Tibial artery (tissue), 4 donors: ENCODE measurements around the gene TMEM37.

ENCODE experiments used
- DNase-seq, 2 donors: peaks; one replicate each; pipeline ENCODE4 v3.0.0-alpha.2; 2019
- H3K27ac ChIP-seq, 2 donors: fragments of 200-600 bp; sonication (generic) in 1 of 2; 1 replicate in 1 of 2; 2 replicates in 1 of 2; pipeline ENCODE4 v1.5.1; 2018 to 2019; ENCODE audit warnings: mild to moderate bottlenecking in 1 of 2
- H3K27me3 ChIP-seq, 2 donors: fragments of 200-600 bp; sonication (generic) in 1 of 2; one replicate each; pipeline versions ENCODE4 v1.5.1 to v1.6.0; 2016 to 2019
- H3K36me3 ChIP-seq, 3 donors: fragments of 200-600 bp; sonication (generic) in 2 of 3; one replicate each; pipeline ENCODE4 v1.5.1; 2016 to 2019; ENCODE audit warnings: mild to moderate bottlenecking in 2 of 3
- H3K4me1 ChIP-seq, 4 donors: fragments of 200-600 bp; sonication (generic) in 2 of 4; 1 replicate in 3 of 4; 2 replicates in 1 of 4; pipeline ENCODE4 v1.5.1; 2016 to 2019
- H3K4me3 ChIP-seq, 2 donors: fragments of 200-600 bp; sonication (generic) in 1 of 2; 1 replicate in 1 of 2; 2 replicates in 1 of 2; pipeline ENCODE4 v1.5.1; 2018 to 2019; ENCODE audit warnings: mild to moderate bottlenecking in 2 of 2
- H3K9me3 ChIP-seq, 3 donors: fragments of 200-600 bp; sonication (generic) in 1 of 3; one replicate each; pipeline ENCODE4 v1.5.1; 2016 to 2019
- intact Hi-C: fragments of 100-400 bp; cut with DNase I; formaldehyde crosslinking; loops from one replicate; pipeline ENCODE4 v1.15.0; 2023; ENCODE audit warnings: low total_unique reads
- TF ChIP-seq, protein P1 (sequence below), 2 experiments: fragments of 200-600 bp in 1 of 2; fragments of 450-650 bp in 1 of 2; IDR thresholded peaks; one replicate each; pipeline ENCODE4 v1.5.1; 2017 to 2019; ENCODE audit warnings: antibody characterized with exemption in 2 of 2, mild to moderate bottlenecking in 1 of 2, moderate library complexity in 1 of 2

Gene TMEM37

DNA sequence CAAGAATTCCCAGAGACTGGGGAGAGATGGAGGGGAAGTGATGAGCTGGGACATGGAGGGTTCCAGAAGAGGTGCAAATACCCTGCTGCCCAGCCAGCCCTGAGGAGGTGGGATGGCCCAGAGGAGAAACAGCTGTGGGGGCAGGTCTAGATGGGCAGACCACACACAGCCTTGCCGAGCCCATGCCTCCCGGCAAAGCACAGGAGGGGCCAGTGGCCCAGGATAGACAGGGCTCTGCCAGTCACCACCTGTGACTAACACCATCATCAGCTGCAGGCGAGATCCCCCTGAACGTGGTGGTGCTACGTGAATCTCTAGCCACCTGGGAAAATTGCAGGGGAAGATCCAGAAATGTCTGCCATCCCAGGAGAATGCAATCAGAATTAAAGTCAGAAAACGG, 53.2 kb downstream of the TMEM37 start:
- Histone ChIP-seq H3K4me1 (peaks cover 0 to 58% (median 31%) of the 10 kb centered on the region in 4 donors), H3K27me3 (no peaks in the 10 kb centered on the region), H3K4me3 (no peak overlapping the region), H3K36me3 (no peaks in the 10 kb centered on the region), H3K9me3 (no peaks in the 10 kb centered on the region), H3K27ac (peak overlapping the region in 1 of 2 donors; percentile 13)
- DNase-seq: no peak
- intact Hi-C loops: no loop called here
- TF ChIP-seq, protein P1, sequence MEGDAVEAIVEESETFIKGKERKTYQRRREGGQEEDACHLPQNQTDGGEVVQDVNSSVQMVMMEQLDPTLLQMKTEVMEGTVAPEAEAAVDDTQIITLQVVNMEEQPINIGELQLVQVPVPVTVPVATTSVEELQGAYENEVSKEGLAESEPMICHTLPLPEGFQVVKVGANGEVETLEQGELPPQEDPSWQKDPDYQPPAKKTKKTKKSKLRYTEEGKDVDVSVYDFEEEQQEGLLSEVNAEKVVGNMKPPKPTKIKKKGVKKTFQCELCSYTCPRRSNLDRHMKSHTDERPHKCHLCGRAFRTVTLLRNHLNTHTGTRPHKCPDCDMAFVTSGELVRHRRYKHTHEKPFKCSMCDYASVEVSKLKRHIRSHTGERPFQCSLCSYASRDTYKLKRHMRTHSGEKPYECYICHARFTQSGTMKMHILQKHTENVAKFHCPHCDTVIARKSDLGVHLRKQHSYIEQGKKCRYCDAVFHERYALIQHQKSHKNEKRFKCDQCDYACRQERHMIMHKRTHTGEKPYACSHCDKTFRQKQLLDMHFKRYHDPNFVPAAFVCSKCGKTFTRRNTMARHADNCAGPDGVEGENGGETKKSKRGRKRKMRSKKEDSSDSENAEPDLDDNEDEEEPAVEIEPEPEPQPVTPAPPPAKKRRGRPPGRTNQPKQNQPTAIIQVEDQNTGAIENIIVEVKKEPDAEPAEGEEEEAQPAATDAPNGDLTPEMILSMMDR (IDR thresholded peaks at IDR 0.05): no peak

- peaks cover 0 to 58% (median 31%) of the 10 kb centered on the region in 4 donors for H3K4me1 ChIP-seq
- intact Hi-C loops: no loop called here
- peak in 1 of 2 donors; percentile 68 for DNase-seq
- no peaks in the 10 kb centered on the region for H3K36me3 ChIP-seq
- peak overlapping the region in 1 of 2 donors; percentile 13 for H3K27ac ChIP-seq
- H3K4me3 ChIP-seq: no peak overlapping the region
- TF ChIP-seq, protein P1 (IDR thresholded peaks at IDR 0.05): no peak
- H3K27me3 ChIP-seq: no peaks in the 10 kb centered on the region
- H3K9me3 ChIP-seq: no peaks in the 10 kb centered on the region
These were observed 53.9 kb downstream of the TMEM37 start for GRCh38 chr2:119485336-119486110.

DNA sequence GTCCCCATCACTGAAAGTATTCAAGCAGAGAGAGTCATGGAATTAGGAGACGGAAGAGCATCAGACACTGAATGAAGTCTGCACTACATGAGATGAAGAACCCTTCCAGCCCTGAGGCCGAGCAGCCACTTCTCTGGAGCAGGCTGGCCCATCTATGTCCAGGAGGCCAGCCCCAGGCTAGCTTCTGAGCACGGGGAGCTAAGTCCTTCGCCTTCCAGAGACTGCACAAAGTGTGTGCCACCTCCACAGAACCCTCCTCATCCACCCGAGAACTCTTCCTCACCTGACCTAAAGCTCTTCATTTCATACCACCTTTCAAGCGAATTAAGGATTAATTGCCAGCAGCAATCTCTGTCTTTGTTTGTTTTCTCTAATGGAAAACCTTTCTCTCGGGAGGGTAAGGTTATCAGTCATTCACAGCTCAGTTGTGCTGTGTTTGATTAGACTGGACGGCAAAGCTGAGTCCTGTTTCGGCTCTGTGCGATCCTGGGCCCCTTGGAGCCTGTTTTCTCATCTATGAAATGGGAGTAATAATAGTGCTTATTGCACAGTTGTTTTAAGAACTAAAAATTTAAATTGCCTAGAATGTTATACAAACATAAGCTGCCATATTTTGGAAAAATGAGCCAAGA, 54.7 kb downstream of the TMEM37 start:
- no peak overlapping the region for H3K4me3 ChIP-seq
- TF ChIP-seq, protein P1 (IDR thresholded peaks at IDR 0.05): no peak
- H3K27me3 ChIP-seq: no peaks in the 10 kb centered on the region
- no peaks in the 10 kb centered on the region for H3K9me3 ChIP-seq
- no peak for DNase-seq
- intact Hi-C loops: no loop called here
- H3K36me3 ChIP-seq: no peaks in the 10 kb centered on the region
- peaks cover 0 to 58% (median 31%) of the 10 kb centered on the region in 4 donors for H3K4me1 ChIP-seq
- H3K27ac ChIP-seq: no peak overlapping the region

GRCh38 chr2:119486886-119487285, 55.2 kb downstream of the TMEM37 start:
- no peak overlapping the region for H3K27ac ChIP-seq

DNA sequence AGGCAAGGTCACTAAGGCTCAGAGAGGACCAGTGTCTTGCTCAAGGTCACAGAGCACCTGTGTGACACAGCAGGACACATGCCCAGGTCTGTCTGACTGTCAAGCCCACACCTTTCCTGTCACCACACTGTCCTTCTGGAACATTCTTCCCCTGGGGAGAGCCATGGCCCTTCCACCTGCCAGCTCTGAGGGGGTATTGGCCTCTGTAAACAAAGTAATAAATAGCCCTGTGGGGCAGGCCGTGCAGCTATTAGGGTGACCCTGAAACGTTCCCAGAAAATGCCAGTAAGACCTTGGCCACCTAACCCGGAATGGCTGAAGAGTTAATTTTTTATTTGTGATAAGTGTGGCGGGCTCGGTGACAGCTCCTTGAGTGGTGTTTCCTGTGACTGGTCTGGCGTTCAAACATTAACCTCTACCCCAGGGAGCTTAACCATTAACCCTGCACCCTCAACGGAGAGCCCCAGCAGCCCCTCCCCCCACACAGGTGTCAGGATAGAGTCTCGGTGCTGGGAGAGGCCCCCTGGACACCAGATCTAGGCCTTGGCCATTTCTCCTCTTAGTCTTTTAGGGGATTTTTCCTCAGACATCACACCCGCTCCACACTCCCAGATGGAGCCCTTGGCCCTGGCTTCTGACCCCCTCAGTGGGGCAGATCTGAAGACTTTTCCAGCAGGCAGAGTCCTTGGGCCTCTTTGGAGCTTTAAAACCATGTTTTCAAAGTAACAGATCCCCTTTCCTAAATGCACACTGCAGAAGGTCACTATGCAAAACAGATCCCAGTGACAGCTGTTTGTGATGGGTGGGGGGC, 56.0 kb downstream of the TMEM37 start:
- peak in 1 of 2 donors; percentile 41 for DNase-seq
- H3K9me3 ChIP-seq: no peaks in the 10 kb centered on the region

More at GRCh38 chr2:119486886-119487285, 55.2 kb downstream of the TMEM37 start:
- no peak for DNase-seq
- Histone ChIP-seq H3K36me3 (no peaks in the 10 kb centered on the region), H3K27me3 (no peaks in the 10 kb centered on the region), H3K9me3 (no peaks in the 10 kb centered on the region), H3K4me3 (no peak overlapping the region), H3K4me1 (peaks cover 0 to 57% (median 33%) of the 10 kb centered on the region in 4 donors)
- intact Hi-C loops: no loop called here
- TF ChIP-seq, protein P1 (IDR thresholded peaks at IDR 0.05): no peak

More for the DNA sequence above, 56.0 kb downstream of the TMEM37 start:
- Histone ChIP-seq H3K4me1 (peaks cover 0 to 55% (median 29%) of the 10 kb centered on the region in 4 donors), H3K27ac (no peak overlapping the region), H3K27me3 (no peaks in the 10 kb centered on the region), H3K4me3 (no peak overlapping the region), H3K36me3 (no peaks in the 10 kb centered on the region)
- intact Hi-C loops: no loop called here
- TF ChIP-seq, protein P1 (IDR thresholded peaks at IDR 0.05): no peak
